Measurements from ENCODE around the gene ZNF579. TPM values are rescaled to one million over a fixed set of nuclear protein-coding genes. Genes with fewer than 3 reads are reported as not detected.

The ZNF579 gene
- total and polyA plus RNA-seq, 2 donors (not counting 3 experiments of a cell fraction or from before 2014, with no cell fraction given), result 11.6 to 15.7 TPM

- H2AFZ ChIP-seq (ENCODE audit: low read depth, low read length), result no peak overlapping the region
- POLR2A ChIA-PET, result interaction anchor here (0.7 to 1.5 kb wide), 2 partner anchors 17 to 23 kb away, joined by 4 to 5 read pairs; partner anchors contain the start of gene FIZ1
- intact Hi-C loops (cut with micrococcal nuclease) (loop anchor here (2.0 kb wide), 1 partner anchor 17 kb away; the partner anchor contains the start of gene FIZ1), dilution Hi-C loops (cut with MboI; ENCODE audit: extremely low pct_ligation_motif_present, low sequenced_read_pairs) (no loop called here)
- H3K4me1 ChIP-seq (ENCODE audit: control insufficient read depth, extremely low read depth, insufficient read depth, low read length), result peaks cover 4% of the 10 kb centered on the region
- H3K4me3 ChIP-seq (replicated peaks in 1 of 3; ENCODE audit: insufficient read depth in 1 of 3, low read depth in 1 of 3, low read length in 3 of 3), result no peak overlapping the region
- no peak for TF ChIP-seq POLR2A (IDR thresholded peaks at IDR 0.05; ENCODE audit: low read depth, low read length)
- TF ChIP-seq GATA2 (IDR thresholded peaks at IDR 0.05; ENCODE audit: insufficient read depth, insufficient read length, low read depth, low read length), result no peak
- TF ChIP-seq, protein P1, sequence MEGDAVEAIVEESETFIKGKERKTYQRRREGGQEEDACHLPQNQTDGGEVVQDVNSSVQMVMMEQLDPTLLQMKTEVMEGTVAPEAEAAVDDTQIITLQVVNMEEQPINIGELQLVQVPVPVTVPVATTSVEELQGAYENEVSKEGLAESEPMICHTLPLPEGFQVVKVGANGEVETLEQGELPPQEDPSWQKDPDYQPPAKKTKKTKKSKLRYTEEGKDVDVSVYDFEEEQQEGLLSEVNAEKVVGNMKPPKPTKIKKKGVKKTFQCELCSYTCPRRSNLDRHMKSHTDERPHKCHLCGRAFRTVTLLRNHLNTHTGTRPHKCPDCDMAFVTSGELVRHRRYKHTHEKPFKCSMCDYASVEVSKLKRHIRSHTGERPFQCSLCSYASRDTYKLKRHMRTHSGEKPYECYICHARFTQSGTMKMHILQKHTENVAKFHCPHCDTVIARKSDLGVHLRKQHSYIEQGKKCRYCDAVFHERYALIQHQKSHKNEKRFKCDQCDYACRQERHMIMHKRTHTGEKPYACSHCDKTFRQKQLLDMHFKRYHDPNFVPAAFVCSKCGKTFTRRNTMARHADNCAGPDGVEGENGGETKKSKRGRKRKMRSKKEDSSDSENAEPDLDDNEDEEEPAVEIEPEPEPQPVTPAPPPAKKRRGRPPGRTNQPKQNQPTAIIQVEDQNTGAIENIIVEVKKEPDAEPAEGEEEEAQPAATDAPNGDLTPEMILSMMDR (IDR thresholded peaks at IDR 0.05; ENCODE audit: extremely low read depth in 1 of 2, insufficient read depth in 1 of 2, low read depth in 1 of 2, low read length in 2 of 2), result no peak
- no peak for TF ChIP-seq EZH2 (IDR thresholded peaks at IDR 0.05; ENCODE audit: borderline replicate concordance, low read depth, low read length, severe bottlenecking)
- TF ChIP-seq POLR2AphosphoS5 (IDR thresholded peaks at IDR 0.05; ENCODE audit: insufficient read depth, low read depth, low read length), result no peak
- no peak for TF ChIP-seq MAX (IDR thresholded peaks at IDR 0.05; ENCODE audit: insufficient read depth, insufficient read length)
- TF ChIP-seq JUN (IDR thresholded peaks at IDR 0.05; ENCODE audit: borderline replicate concordance, insufficient read depth, insufficient read length, low read depth), result no peak
- TF ChIP-seq MYC (IDR thresholded peaks at IDR 0.05; ENCODE audit: low read depth, low read length), result no peak
- TF ChIP-seq FOS (IDR thresholded peaks at IDR 0.05; ENCODE audit: borderline replicate concordance, insufficient read depth, low read length), result no peak
- CTCF ChIA-PET, result interaction anchor here (0.8 kb wide), 1 partner anchor 23 kb away, joined by 3 read pairs; no protein-coding TSS in a partner anchor
- H3K79me2 ChIP-seq (ENCODE audit: control insufficient read depth, insufficient read depth, low read length), result peaks cover 12% of the 10 kb centered on the region
- DNase-seq (ENCODE audit: low read depth, low spot score) (no peak), FAIRE-seq (no peak)
- H3K27ac ChIP-seq (ENCODE audit: insufficient read depth, low read depth, low read length), result no peak overlapping the region
- H3K4me2 ChIP-seq (ENCODE audit: insufficient read depth, low read length), result no peak overlapping the region
- H3K9me1 ChIP-seq (replicated peaks; ENCODE audit: control insufficient read depth, extremely low read depth, insufficient read depth, low read length), result no peaks in the 10 kb centered on the region
- no peaks in the 10 kb centered on the region for H4K20me1 ChIP-seq (replicated peaks; ENCODE audit: control insufficient read depth, extremely low read depth, insufficient read depth, low read length)
- H3K27me3 ChIP-seq (ENCODE audit: control insufficient read depth in 2 of 2, insufficient read depth in 2 of 2, low read length in 2 of 2), result peaks cover 4 to 7% of the 10 kb centered on the region in 2 experiments
- no TSS peak for BruUV-seq (replicated peaks)
- no peaks in the 10 kb centered on the region for H3K9me3 ChIP-seq (replicated peaks; ENCODE audit: control insufficient read depth, insufficient read depth, low read length)
- H3K36me3 ChIP-seq (ENCODE audit: control insufficient read depth in 2 of 2, extremely low read depth in 1 of 2, insufficient read depth in 2 of 2, low read length in 2 of 2), result peaks cover 0 to 7% of the 10 kb centered on the region in 2 experiments
- no peak overlapping the region for H3K9ac ChIP-seq (replicated peaks; ENCODE audit: extremely low read depth, insufficient read depth, low read length)
These were observed 1.2 kb upstream of the ZNF579 start for GRCh38 chr19:55581823-55582223.
